Liver (tissue), 9 donors: ENCODE results near the gene BLM. TPM values are rescaled to one million over a fixed set of nuclear protein-coding genes. Genes with fewer than 3 reads are reported as not detected.
"Not testable (repeated sequence)": the region's sequence is repeated elsewhere in the genome, so short reads cannot be mapped to it uniquely, and the experiment has no call there.

ENCODE experiments used
- DNase-seq: peaks from one replicate; pipeline ENCODE4 v3.0.0-alpha.2; 2017; ENCODE audit warnings: low spot score
- H3K27ac ChIP-seq, 2 donors: one replicate each; pipeline ENCODE4 v1.7.0; 2013; ENCODE audit warnings: inconsistent platforms in 2 of 2, low read length in 2 of 2, control low read depth in 1 of 2, low read depth in 1 of 2, mild to moderate bottlenecking in 1 of 2
- H3K27me3 ChIP-seq, 4 donors: one replicate each; pipeline versions ENCODE4 v1.6.1 to v1.7.0; 2013; ENCODE audit warnings: low read length in 3 of 4, inconsistent platforms in 1 of 4, mild to moderate bottlenecking in 1 of 4, moderate library complexity in 1 of 4; ENCODE audit not compliant: control insufficient read depth in 4 of 4, insufficient read depth in 4 of 4
- H3K36me3 ChIP-seq, 4 donors: one replicate each; pipeline versions ENCODE4 v1.6.1 to v1.7.0; 2013; ENCODE audit warnings: low read length in 3 of 4, mild to moderate bottlenecking in 3 of 4, low read depth in 1 of 4, moderate library complexity in 1 of 4; ENCODE audit not compliant: control insufficient read depth in 4 of 4, insufficient read depth in 3 of 4
- H3K4me1 ChIP-seq, 4 donors: one replicate each; pipeline versions ENCODE4 v1.6.1 to v1.7.0; 2013; ENCODE audit warnings: low read length in 3 of 4, mild to moderate bottlenecking in 3 of 4, moderate library complexity in 1 of 4; ENCODE audit not compliant: control insufficient read depth in 4 of 4, insufficient read depth in 4 of 4
- H3K4me3 ChIP-seq, 3 donors: one replicate each; pipeline versions ENCODE4 v1.6.1 to v1.7.0; 2013; ENCODE audit warnings: low read length in 3 of 3, control low read depth in 1 of 3, low read depth in 1 of 3, mild to moderate bottlenecking in 1 of 3
- H3K9ac ChIP-seq, 2 donors: one replicate each; pipeline ENCODE4 v1.7.0; 2013; ENCODE audit warnings: low read length in 2 of 2, mild to moderate bottlenecking in 2 of 2, moderate library complexity in 2 of 2, control low read depth in 1 of 2, low read depth in 1 of 2
- H3K9me3 ChIP-seq, 4 donors: one replicate each; pipeline versions ENCODE4 v1.6.1 to v1.7.0; 2013; ENCODE audit warnings: low read length in 3 of 4; ENCODE audit not compliant: control insufficient read depth in 4 of 4
- EGR1 ChIP-seq, 2 donors: IDR thresholded peaks; 2 replicates each; pipeline ENCODE4 v1.6.1; 2016 to 2018; ENCODE audit warnings: antibody characterized with exemption in 2 of 2, low read depth in 2 of 2
- GABPA ChIP-seq, 2 donors: IDR thresholded peaks in 1 of 2; conservative IDR thresholded peaks in 1 of 2; 2 replicates each; pipeline ENCODE4 v1.6.1; 2016; ENCODE audit warnings: antibody characterized with exemption in 2 of 2, mild to moderate bottlenecking in 1 of 2, moderate library complexity in 1 of 2
- HNF4A ChIP-seq, 2 donors: conservative IDR thresholded peaks; 2 replicates each; pipeline ENCODE4 v1.6.1; 2016; ENCODE audit warnings: antibody characterized with exemption in 2 of 2, mild to moderate bottlenecking in 2 of 2
- HNF4G ChIP-seq: IDR thresholded peaks from 2 replicates; pipeline ENCODE4 v1.6.1; 2016; ENCODE audit warnings: antibody characterized with exemption
- JUND ChIP-seq, 2 donors: IDR thresholded peaks; 2 replicates each; pipeline ENCODE4 v1.6.1; 2016; ENCODE audit warnings: antibody characterized with exemption in 2 of 2
- SP1 ChIP-seq: IDR thresholded peaks from 2 replicates; pipeline ENCODE4 v1.6.1; 2018; ENCODE audit warnings: antibody characterized with exemption, mild to moderate bottlenecking
- TAF1 ChIP-seq: conservative IDR thresholded peaks from 2 replicates; pipeline ENCODE4 v1.6.1; 2016; ENCODE audit warnings: antibody characterized with exemption, mild to moderate bottlenecking
- YY1 ChIP-seq: IDR thresholded peaks from 2 replicates; pipeline ENCODE4 v1.6.1; 2016; ENCODE audit warnings: antibody characterized with exemption, mild to moderate bottlenecking
- WGBS: extraction: QIAGEN DNeasy Blood & Tissue Kit; methylation state at CpG from one replicate; pipeline ENCODE4 v1.1.7; 2013; 5-methylcytosine and 5-hydroxymethylcytosine counted together
- polyA plus RNA-seq, 2 donors: library from polyadenylated mRNA; stranded (reverse) in 1 of 2; unstranded in 1 of 2; fragments of 200-250 nt in 1 of 2; fragments of >200 nt in 1 of 2; fragmentation: Nextera tagmentation in 1 of 2; extraction: Ambion mirVana in 1 of 2; gene quantifications; one replicate each; pipeline versions ENCODE4 v1.2.1 to v1.2.3, GENCODE V29; 2013 to 2015
- total RNA-seq, 2 donors: library from RNA; depleted of rRNA; stranded (reverse); fragments of >200 nt; gene quantifications; one replicate each; pipeline ENCODE4 v1.2.3, GENCODE V29; 2014
- TF ChIP-seq, protein P1 (sequence below): IDR thresholded peaks from 2 replicates; pipeline ENCODE4 v1.6.1; 2016; ENCODE audit warnings: antibody characterized with exemption
- TF ChIP-seq, protein P2 (sequence below): IDR thresholded peaks from 2 replicates; pipeline ENCODE4 v1.6.1; 2016; ENCODE audit warnings: antibody characterized with exemption, mild to moderate bottlenecking
- TF ChIP-seq, protein P3 (sequence below): IDR thresholded peaks from 2 replicates; pipeline ENCODE4 v1.6.1; 2016; ENCODE audit warnings: antibody characterized with exemption
- donor health status: healthy.
- donor health status: healthy.
- donor health status: healthy.
- donor health status: healthy.
- donor health status: healthy.

The BLM gene
- total and polyA plus RNA-seq, 4 donors: 0.33 to 15.1 (median 0.41) TPM

DNA sequence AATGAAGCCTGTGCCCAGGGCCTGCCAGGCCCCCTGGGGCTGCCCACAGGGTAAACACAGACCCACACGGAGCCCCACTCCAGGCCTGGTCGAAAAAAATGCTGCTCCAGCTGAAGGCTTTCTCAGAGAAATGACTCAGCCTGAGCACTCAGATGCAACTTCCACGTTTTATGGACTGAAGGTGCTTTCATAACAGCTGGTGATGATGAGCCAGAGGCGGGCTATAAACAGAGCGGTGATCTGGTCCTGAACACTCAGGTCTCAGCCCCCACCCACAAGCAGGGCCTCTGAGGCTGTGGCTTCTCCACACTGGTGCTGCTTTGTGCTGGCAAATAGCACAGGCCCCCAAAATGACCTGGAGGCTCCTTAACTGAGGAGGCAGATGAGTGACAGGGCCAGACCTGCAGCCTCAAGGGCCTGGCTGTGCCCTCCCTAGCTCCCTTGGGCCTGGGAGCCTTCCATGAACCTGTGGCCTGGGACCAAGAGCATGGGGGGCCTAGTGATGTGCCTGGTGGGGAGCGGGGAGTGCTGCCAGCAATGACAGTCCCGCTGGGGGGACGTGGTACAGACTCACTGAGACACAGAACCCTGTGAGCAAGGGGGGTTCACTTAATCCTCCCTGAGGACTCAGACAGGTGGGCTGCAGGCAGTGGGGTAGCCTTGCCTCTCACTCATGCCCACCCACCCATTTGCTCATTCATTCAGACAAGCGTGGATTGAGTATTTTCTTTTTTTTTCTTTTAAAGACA lies 128.2 kb downstream of the BLM start (continued):
- TF ChIP-seq, protein P1, sequence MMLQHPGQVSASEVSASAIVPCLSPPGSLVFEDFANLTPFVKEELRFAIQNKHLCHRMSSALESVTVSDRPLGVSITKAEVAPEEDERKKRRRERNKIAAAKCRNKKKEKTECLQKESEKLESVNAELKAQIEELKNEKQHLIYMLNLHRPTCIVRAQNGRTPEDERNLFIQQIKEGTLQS: no peak
- TF ChIP-seq GABPA (IDR thresholded peaks at IDR 0.05 in 1 of 2, conservative IDR thresholded peaks at IDR 0.05 in 1 of 2): no peak
- TF ChIP-seq YY1: no peak
- no peak for TF ChIP-seq SP1

DNA sequence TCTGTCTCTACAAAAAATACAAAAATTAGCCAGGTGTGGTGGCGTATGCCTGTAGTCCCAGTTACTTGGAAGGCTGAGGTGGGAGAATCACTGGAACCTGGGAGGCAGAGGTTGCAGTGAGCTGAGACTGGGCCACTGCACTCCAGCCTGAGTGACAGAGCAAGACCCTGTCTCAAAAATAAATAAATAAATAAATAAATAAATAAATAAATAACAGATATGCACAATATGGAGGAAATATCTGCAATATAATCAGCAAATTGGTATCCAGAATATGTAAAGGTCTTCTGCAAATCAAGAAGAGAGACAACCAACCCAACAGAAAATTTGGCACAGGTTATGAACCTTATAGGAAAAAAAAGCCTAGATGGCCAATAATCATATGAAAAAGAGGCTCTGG lies 132.3 kb downstream of the BLM start:
- not testable (repeated sequence) for H3K36me3 ChIP-seq, DNase-seq, H3K27ac ChIP-seq, H3K4me1 ChIP-seq, H3K4me3 ChIP-seq, H3K9ac ChIP-seq, H3K9me3 ChIP-seq, H3K27me3 ChIP-seq
- WGBS: 98% methylated on average over 1 of the region's 1 CpG

DNA sequence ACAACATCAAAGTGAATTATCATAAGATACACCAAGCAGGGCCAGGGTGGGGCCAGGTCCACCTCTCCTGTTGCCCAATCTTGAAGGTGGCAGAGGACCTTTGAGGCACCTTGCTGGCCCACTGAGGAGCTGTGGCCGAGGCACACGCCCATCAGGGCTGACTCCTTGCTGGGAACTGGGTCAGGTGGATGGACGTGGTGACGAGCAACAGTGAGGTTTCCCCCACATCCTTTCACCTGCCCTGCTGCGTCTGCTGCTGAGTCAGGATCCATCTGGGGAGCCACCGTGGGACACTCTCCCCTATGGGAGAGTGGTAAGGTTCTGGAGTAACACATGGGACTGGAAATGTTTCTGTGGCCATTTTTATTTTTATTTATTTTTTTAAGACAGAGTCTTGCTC lies 134.0 kb downstream of the BLM start:
- Histone ChIP-seq H3K27ac (no peak overlapping the region), H3K9ac (no peak overlapping the region), H3K36me3 (no peaks in the 10 kb centered on the region), H3K4me1 (no peaks in the 10 kb centered on the region), H3K9me3 (no peaks in the 10 kb centered on the region), H3K4me3 (no peak overlapping the region), H3K27me3 (no peaks in the 10 kb centered on the region)
- 90% methylated on average over 6 of the region's 6 CpGs for WGBS
- no peak for DNase-seq
- TF ChIP-seq, protein P2, sequence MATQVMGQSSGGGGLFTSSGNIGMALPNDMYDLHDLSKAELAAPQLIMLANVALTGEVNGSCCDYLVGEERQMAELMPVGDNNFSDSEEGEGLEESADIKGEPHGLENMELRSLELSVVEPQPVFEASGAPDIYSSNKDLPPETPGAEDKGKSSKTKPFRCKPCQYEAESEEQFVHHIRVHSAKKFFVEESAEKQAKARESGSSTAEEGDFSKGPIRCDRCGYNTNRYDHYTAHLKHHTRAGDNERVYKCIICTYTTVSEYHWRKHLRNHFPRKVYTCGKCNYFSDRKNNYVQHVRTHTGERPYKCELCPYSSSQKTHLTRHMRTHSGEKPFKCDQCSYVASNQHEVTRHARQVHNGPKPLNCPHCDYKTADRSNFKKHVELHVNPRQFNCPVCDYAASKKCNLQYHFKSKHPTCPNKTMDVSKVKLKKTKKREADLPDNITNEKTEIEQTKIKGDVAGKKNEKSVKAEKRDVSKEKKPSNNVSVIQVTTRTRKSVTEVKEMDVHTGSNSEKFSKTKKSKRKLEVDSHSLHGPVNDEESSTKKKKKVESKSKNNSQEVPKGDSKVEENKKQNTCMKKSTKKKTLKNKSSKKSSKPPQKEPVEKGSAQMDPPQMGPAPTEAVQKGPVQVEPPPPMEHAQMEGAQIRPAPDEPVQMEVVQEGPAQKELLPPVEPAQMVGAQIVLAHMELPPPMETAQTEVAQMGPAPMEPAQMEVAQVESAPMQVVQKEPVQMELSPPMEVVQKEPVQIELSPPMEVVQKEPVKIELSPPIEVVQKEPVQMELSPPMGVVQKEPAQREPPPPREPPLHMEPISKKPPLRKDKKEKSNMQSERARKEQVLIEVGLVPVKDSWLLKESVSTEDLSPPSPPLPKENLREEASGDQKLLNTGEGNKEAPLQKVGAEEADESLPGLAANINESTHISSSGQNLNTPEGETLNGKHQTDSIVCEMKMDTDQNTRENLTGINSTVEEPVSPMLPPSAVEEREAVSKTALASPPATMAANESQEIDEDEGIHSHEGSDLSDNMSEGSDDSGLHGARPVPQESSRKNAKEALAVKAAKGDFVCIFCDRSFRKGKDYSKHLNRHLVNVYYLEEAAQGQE: no peak
- no peak for TF ChIP-seq HNF4A (conservative IDR thresholded peaks at IDR 0.05)

DNA sequence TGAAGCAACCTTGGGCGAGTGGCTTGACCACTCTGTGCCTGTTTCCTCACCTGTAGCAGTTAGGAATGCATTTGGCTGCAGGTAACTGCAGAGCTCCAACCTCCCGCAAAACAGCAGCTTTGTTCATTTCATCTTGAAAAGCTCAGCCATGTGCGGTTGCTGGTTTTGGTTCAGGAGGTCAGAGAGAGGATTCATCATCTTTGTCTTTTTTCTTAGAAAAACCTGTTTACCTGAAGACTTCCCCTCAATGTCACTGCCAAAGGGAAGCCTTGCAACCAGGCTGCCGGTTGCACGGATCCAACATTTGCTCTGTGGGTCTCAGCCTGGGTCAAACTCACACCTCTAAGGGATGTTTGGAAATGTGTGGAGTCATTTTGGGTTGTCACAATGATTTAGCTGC lies 134.8 kb downstream of the BLM start:
- Histone ChIP-seq H3K27me3 (no peaks in the 10 kb centered on the region), H3K9ac (no peak overlapping the region), H3K4me3 (no peak overlapping the region), H3K27ac (no peak overlapping the region), H3K36me3 (no peaks in the 10 kb centered on the region), H3K4me1 (peaks cover 0 to 1% (median 0%) of the 10 kb centered on the region in 4 donors), H3K9me3 (no peaks in the 10 kb centered on the region)
- 89% methylated on average over 5 of the region's 5 CpGs for WGBS
- DNase-seq: no peak
- TF ChIP-seq, protein P2: no peak
- no peak for TF ChIP-seq JUND (IDR thresholded peaks at IDR 0.05)
- TF ChIP-seq TAF1: no peak
- no peak for TF ChIP-seq GABPA (IDR thresholded peaks at IDR 0.05 in 1 of 2, conservative IDR thresholded peaks at IDR 0.05 in 1 of 2)
- TF ChIP-seq HNF4G: no peak
- TF ChIP-seq, protein P3, sequence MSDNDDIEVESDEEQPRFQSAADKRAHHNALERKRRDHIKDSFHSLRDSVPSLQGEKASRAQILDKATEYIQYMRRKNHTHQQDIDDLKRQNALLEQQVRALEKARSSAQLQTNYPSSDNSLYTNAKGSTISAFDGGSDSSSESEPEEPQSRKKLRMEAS: no peak
- no peak for TF ChIP-seq HNF4A (conservative IDR thresholded peaks at IDR 0.05)
- TF ChIP-seq EGR1 (IDR thresholded peaks at IDR 0.05; ENCODE audit: low read depth in 2 of 2): no peak
